ENCODE results near the gene TMEM221. TPM values are rescaled to one million over a fixed set of nuclear protein-coding genes. Genes with fewer than 3 reads are reported as not detected.
A peak's percentile ranks its signal among the peaks of the same experiment; 100 is the strongest.

TMEM221 gene
- total and polyA plus RNA-seq, 8 donors: 1.6 to 2.6 (median 2.0) TPM; not detected in 2

DNA sequence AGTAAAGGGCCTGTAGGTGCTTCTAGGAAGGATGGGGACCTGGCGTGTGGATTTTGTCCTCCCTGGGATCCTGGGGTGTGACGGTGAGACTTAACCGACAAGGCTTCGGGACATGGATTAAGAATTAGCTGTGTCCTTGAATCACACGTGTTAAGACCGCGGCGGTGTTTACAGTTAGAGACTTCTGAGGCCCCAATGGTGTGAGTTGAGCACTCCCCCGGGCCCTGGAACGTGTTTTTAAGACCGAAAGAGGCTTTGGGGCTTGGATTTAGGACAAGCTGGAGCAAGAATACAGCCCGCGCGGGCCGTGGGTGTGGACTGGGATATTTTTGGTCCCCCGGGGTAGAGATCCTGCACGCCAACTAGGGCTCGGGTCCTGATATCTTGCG lies 20.6 kb upstream of the TMEM221 start:
- Histone ChIP-seq H3K36me3 (no peaks in the 10 kb centered on the region), H3K9me3 (no peaks in the 10 kb centered on the region), H3K27me3 (peaks cover 0 to 4% of the 10 kb centered on the region in 2 donors), H3K4me1 (peaks cover 8 to 56% of the 10 kb centered on the region in 2 donors), H3K4me3 (peak overlapping the region; percentile 73 to 81), H3K27ac (peak overlapping the region; percentile 78 to 82)
- peak; percentile 0 for ATAC-seq
- no peak for DNase-seq
- intact Hi-C loops (cut with DNase I): no loop called here
- TF ChIP-seq, protein P1, sequence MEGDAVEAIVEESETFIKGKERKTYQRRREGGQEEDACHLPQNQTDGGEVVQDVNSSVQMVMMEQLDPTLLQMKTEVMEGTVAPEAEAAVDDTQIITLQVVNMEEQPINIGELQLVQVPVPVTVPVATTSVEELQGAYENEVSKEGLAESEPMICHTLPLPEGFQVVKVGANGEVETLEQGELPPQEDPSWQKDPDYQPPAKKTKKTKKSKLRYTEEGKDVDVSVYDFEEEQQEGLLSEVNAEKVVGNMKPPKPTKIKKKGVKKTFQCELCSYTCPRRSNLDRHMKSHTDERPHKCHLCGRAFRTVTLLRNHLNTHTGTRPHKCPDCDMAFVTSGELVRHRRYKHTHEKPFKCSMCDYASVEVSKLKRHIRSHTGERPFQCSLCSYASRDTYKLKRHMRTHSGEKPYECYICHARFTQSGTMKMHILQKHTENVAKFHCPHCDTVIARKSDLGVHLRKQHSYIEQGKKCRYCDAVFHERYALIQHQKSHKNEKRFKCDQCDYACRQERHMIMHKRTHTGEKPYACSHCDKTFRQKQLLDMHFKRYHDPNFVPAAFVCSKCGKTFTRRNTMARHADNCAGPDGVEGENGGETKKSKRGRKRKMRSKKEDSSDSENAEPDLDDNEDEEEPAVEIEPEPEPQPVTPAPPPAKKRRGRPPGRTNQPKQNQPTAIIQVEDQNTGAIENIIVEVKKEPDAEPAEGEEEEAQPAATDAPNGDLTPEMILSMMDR (IDR thresholded peaks at IDR 0.05): no peak

DNA sequence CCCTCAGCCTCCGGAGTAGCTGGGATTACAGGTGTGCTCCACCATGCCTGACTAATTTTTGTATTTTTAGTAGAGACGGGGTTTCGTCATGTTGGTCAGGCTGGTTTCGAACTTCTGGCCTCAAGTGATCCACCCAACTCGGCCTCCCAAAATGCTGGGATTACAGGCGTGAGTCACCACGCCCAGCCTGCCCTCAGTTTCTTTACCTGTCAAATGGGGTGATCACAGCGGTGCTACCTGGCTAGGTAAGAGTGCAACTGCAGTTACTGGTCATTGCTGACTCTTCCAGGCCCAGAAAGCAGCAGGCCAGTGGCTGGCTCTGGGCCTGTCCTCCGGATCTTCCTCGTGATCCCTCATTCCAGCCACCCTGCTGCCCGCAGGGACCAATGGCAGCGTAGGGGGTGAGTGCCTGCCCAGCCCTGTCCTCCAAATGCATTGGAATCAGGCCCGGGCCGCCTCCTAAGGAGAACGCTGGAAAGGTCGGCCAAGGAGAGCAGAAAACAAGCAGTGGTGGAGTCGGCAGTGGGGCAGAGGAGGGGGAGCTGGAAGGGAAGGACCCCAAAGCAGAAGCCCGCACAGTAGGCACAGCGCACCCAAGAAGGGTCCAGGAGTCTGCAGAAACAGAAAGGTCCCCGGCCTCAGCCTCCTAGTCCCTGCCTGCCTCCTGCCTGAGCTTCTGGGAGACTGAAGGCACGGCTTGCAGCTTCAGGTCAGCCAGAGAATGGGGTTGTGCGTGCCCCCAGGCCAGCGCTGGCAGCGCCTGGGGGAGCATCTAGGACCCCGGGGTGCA lies 20.0 kb upstream of the TMEM221 start:
- H3K4me1 ChIP-seq: peaks cover 8 to 54% of the 10 kb centered on the region in 2 donors
- TF ChIP-seq, protein P1 (IDR thresholded peaks at IDR 0.05): no peak
- no peaks in the 10 kb centered on the region for H3K9me3 ChIP-seq
- H3K36me3 ChIP-seq: no peaks in the 10 kb centered on the region
- intact Hi-C loops (cut with DNase I): no loop called here
- ATAC-seq (peak; percentile 14), DNase-seq (peak in 2 of 4 donors; percentile 77 to 84)
- peak overlapping the region; percentile 73 to 81 for H3K4me3 ChIP-seq
- peak overlapping the region; percentile 78 to 82 for H3K27ac ChIP-seq
- peaks cover 0 to 4% of the 10 kb centered on the region in 2 donors for H3K27me3 ChIP-seq

DNA sequence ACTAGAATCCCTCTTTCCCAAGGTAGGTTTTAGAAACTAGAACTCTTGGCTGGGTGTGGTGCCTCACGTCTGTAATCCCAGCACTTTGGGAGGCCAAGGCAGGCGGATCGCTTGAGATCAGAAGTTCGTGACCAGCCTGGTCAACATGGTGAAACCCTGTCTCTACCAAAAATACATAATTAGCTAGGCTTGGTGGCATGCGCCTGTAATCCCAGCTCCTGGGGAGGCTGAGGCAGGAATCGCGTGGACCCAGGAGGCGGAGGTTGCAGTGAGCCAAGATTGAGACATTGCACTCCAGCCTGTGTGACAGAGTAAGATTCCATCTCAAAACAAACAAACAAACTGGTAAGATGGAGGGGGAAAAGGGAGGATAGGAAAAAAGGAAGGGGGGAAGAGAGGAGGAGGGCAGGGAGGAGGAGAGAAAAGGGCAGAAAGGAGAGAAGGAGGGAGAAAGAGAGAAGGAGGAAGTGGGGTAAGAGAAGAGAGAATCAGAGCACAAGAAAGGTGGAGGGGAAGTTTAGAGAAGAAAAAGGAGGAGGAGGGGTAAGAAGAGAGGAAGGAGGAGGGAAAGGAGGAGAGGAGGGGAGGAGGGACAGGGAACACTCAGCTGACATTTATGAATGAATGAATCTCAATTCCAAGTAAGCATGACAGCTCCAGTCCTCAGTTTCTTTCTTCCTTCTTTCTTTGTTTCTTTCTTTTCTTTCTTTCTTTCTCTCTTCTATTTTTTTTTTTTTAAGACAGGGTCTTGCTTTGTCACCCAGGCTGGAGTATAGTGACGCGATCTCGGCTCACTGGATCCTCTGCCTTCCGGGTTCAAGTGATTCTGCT lies 19.2 kb upstream of the TMEM221 start:
- no peak overlapping the region for H3K27ac ChIP-seq
- peak in 1 of 4 donors; percentile 17 for DNase-seq
- H3K36me3 ChIP-seq: no peaks in the 10 kb centered on the region
- H3K9me3 ChIP-seq: no peaks in the 10 kb centered on the region
- peaks cover 0 to 4% of the 10 kb centered on the region in 2 donors for H3K27me3 ChIP-seq
- TF ChIP-seq, protein P1 (IDR thresholded peaks at IDR 0.05): no peak
- intact Hi-C loops (cut with DNase I): no loop called here
- peaks cover 8 to 46% of the 10 kb centered on the region in 2 donors for H3K4me1 ChIP-seq
- no peak for ATAC-seq
- no peak overlapping the region for H3K4me3 ChIP-seq

DNA sequence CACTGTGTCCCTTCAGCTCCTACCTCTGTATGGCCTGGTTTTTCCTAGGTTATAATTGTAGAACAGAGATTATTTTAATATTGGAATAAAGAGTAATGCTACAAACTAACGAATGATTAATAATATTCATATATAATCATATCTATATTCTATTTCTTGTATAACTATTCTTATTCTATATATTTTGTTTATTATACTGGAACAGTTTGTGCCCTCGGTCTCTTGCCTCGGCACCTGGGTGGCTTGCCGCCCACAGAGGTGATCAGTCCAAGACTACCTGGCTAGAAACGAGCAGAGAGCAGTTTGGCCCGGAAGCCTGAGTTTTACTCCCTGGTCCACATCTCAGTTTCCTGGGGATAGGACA lies 18.0 kb upstream of the TMEM221 start:
- Histone ChIP-seq H3K27ac (no peak overlapping the region), H3K4me1 (peaks cover 4 to 33% of the 10 kb centered on the region in 2 donors), H3K36me3 (no peaks in the 10 kb centered on the region), H3K27me3 (peaks cover 0 to 9% of the 10 kb centered on the region in 2 donors), H3K9me3 (no peaks in the 10 kb centered on the region), H3K4me3 (no peak overlapping the region)
- intact Hi-C loops (cut with DNase I): no loop called here
- no peak for DNase-seq
- no peak for ATAC-seq
- TF ChIP-seq, protein P1 (IDR thresholded peaks at IDR 0.05): no peak
